HG03342 (cell line): Measurements from ENCODE around the gene PCDHGA1.

ENCODE experiments used
- ATAC-seq: cut with Tn5 transposase; IDR thresholded peaks from one replicate; pipeline ENCODE4 v1.9.1; 2021; ENCODE audit warnings: mild to moderate bottlenecking, moderate library complexity; ENCODE audit not compliant: unreplicated experiment

The PCDHGA1 gene

GRCh38 chr5:141434006-141434405, 103.7 kb downstream of the PCDHGA1 start:
- ATAC-seq, result no peak

- no peak for ATAC-seq
These were observed 106.9 kb downstream of the PCDHGA1 start for GRCh38 chr5:141437221-141437620.

GRCh38 chr5:141439411-141440141, 109.3 kb downstream of the PCDHGA1 start:
- no peak for ATAC-seq

DNA sequence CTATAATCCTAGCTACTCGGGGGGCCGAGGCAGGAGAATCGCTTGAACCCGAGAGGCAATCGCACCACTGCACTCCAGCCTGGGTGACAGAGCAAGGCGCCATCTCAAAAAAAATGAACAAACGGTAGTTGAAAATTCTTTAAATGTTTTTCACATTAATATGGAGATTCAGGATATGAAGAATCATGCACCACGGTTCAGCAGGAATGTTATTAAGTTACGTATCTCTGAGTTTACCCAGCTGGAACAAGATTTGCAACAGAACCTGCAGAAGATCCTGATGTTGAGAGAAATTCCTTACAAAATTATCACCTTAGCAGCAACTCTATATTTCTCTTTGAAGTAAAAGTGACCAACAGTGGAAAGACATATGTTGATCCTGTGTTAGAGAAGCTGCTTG, 110.0 kb downstream of the PCDHGA1 start:
- ATAC-seq, result no peak

DNA sequence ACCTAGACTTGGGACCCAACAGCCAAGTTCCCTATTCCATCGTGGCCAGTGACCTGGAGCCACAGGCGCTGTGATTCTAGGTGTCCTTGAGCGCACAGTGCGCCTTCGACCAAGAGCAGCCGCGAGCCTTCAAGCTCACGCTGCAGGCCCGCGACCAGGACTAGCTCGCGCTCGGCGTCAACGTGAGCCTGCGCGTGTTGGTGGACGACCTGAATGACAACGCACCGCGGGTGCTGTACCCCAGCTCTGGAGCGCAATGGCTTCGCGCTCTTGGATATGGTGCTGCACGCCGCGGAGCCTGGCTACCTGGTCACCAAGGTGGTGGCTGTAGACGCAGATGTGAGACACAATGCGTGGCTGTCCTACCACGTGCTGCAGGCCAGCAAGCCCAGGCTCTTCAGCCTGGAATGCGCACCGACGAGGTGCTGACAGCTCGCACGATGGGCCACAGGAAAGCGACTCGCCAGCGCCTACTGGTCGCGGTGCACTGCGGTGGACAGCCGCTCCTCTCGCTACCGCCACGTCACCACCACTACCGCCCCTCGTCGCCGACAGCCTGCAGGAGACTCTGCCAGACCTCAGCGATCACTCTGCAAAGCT, 111.4 kb downstream of the PCDHGA1 start:
- ATAC-seq, result no peak

- ATAC-seq, result no peak
These were observed 135.0 kb downstream of the PCDHGA1 start for GRCh38 chr5:141465351-141465750.

GRCh38 chr5:141475625-141476131, 145.4 kb downstream of the PCDHGA1 start, which contains the start of gene PCDHGC3:
Gene PCDHGC3, plus strand, starts transcription at chr5:141475966. Its CDS starts 151 bp downstream, at chr5:141476117.
- peak; percentile 98 for ATAC-seq

DNA sequence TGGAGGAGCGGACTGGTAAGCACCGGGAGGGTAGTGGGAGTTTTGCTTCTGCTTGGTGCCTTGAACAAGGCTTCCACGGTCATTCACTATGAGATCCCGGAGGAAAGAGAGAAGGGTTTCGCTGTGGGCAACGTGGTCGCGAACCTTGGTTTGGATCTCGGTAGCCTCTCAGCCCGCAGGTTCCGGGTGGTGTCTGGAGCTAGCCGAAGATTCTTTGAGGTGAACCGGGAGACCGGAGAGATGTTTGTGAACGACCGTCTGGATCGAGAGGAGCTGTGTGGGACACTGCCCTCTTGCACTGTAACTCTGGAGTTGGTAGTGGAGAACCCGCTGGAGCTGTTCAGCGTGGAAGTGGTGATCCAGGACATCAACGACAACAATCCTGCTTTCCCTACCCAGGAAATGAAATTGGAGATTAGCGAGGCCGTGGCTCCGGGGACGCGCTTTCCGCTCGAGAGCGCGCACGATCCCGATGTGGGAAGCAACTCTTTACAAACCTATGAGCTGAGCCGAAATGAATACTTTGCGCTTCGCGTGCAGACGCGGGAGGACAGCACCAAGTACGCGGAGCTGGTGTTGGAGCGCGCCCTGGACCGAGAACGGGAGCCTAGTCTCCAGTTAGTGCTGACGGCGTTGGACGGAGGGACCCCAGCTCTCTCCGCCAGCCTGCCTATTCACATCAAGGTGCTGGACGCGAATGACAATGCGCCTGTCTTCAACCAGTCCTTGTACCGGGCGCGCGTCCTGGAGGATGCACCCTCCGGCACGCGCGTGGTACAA, 146.0 kb downstream of the PCDHGA1 start:
- peak; percentile 25 for ATAC-seq

DNA sequence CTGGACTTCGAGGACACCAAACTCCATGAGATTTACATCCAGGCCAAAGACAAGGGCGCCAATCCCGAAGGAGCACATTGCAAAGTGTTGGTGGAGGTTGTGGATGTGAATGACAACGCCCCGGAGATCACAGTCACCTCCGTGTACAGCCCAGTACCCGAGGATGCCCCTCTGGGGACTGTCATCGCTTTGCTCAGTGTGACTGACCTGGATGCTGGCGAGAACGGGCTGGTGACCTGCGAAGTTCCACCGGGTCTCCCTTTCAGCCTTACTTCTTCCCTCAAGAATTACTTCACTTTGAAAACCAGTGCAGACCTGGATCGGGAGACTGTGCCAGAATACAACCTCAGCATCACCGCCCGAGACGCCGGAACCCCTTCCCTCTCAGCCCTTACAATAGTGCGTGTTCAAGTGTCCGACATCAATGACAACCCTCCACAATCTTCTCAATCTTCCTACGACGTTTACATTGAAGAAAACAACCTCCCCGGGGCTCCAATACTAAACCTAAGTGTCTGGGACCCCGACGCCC, 146.8 kb downstream of the PCDHGA1 start:
- no peak for ATAC-seq

- no peak for ATAC-seq
These were observed 147.5 kb downstream of the PCDHGA1 start for GRCh38 chr5:141477815-141478214.

GRCh38 chr5:141478321-141478945, 148.1 kb downstream of the PCDHGA1 start:
- no peak for ATAC-seq

DNA sequence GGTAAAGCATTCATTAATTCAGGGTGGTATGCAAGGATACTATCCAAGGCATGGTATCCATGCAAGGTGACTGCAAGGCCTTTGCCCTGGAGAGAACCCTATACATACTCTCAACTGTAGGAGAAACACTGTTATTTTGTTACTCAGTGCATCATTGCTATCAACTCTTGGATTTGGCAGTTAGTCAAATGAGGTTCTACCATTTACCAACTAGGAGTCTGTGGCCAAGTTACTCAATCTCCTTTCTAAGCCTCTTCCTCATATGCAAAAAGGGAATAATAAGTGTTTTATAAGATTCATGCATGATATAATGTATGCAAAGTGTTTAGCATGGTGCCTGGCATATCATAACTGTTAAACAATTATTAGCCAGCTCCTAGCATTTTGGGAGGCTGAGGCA, 149.5 kb downstream of the PCDHGA1 start:
- no peak for ATAC-seq

DNA sequence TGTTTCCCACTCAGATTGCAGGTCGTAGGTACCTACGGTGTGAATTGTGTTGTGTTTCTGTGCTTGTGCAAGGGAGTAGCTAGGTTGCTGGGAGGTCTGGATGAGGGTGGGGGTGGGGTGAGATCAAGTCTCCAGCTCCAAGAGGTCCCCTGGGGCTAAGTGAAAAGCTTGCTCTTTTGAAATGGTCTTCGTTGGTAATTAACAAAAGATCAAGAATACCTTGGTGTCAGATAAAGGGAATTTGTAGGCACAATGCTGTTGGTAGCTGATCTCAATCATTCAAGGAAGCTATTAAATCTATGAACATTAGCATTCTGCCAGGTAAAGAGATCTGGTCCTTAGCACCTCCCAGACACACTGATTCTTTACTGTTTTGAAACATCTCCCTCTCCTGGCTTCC, 153.6 kb downstream of the PCDHGA1 start:
- no peak for ATAC-seq

DNA sequence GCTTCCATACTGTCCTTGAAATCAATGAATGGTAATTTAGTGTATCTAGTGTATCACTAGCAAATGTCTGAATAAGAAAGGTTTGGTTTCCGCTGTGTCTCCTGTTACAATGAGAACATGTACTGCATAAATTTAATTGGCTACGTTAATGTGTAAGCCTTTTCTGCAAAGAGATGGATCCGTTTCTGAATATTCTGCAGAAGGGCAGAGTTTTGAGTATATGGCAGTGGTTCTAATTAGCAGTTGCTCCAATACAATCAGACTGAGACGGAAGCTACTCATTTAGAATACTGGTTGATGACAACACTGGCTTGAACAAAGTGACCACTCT, 154.0 kb downstream of the PCDHGA1 start:
- no peak for ATAC-seq

DNA sequence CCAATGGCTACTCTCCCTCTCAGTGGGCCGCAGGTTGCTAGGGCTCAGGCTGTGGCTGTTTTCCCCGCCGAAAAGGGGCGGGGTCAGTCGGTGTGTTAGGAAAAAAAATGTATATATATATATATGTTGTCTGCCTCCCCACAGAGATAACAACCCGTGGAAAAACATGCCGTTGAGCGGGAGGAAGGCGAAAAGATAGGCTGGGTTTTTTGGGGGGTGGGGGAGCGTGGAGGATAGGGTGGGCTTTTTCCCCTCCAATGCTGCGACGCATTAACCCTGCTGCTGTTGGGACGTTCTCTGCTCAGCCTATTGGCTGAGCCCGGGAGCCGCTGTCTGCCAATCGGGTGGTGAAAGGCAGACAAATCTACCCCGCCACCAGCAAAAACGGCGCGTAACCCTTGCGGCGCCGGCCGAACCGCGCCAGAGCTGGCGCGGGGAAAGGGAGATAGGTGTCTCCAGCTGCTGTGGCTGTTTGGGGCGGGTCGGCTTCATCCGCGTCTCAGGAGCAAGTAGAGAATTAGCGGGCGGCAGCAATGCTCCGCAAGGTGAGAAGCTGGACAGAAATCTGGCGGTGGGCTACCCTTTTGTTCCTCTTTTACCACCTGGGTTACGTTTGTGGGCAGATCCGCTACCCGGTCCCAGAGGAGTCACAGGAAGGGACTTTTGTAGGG, 154.5 kb downstream of the PCDHGA1 start, which contains the start of gene PCDHGC4:
Gene PCDHGC4, plus strand, starts transcription at position 390 of the 671 bp plus-strand sequence. Its CDS starts 144 bp downstream, at position 534.
- ATAC-seq, result no peak

DNA sequence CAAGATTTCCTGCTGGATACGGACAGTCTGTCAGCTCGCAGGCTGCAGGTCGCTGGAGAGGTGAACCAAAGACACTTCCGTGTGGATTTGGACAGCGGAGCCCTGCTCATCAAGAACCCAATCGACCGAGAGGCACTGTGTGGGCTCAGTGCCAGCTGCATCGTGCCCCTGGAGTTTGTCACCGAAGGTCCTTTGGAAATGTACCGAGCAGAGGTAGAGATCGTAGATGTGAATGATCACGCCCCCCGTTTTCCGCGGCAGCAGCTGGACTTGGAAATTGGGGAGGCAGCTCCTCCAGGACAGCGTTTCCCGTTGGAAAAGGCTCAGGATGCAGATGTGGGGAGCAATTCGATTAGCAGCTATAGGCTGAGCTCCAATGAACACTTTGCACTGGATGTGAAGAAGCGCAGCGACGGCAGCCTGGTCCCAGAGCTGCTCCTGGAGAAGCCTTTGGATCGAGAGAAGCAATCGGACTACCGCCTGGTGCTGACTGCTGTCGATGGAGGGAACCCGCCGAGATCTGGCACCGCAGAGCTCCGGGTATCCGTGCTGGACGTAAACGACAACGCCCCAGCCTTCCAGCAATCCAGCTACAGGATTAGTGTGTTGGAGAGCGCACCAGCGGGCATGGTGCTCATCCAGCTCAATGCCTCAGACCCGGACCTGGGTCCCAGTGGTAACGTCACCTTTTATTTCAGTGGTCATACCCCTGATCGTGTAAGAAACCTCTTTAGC, 155.2 kb downstream of the PCDHGA1 start:
- no peak for ATAC-seq

DNA sequence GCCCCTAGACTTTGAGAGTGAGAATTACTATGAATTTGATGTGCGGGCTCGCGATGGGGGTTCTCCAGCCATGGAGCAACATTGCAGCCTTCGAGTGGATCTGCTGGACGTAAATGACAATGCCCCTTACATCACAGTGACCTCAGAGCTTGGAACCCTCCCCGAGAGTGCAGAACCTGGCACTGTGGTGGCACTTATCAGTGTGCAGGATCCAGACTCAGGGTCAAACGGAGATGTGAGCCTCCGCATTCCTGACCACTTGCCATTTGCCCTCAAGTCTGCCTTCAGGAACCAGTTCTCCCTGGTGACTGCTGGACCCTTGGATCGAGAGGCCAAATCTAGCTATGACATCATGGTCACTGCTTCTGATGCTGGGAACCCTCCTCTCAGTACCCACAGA, 155.8 kb downstream of the PCDHGA1 start:
- ATAC-seq, result no peak

GRCh38 chr5:141487131-141487530, 156.8 kb downstream of the PCDHGA1 start:
- no peak for ATAC-seq
